GM19193 (cell line): ENCODE data around the gene KRTAP5-4.

Experiments
- POLR2A ChIP-seq: IDR thresholded peaks from 4 replicates; pipeline ENCODE4 v1.6.1; 2011; ENCODE audit not compliant: insufficient read depth, insufficient read length; ENCODE audit errors: extremely low read depth

The KRTAP5-4 gene, protein sequence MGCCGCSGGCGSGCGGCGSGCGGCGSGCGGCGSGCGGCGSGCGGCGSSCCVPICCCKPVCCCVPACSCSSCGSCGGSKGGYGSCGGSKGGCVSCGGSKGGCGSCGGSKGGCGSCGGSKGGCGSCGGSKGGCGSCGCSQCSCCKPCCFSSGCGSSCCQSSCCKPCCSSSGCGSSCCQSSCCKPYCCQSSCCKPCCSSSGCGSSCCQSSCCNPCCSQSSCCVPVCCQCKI

DNA sequence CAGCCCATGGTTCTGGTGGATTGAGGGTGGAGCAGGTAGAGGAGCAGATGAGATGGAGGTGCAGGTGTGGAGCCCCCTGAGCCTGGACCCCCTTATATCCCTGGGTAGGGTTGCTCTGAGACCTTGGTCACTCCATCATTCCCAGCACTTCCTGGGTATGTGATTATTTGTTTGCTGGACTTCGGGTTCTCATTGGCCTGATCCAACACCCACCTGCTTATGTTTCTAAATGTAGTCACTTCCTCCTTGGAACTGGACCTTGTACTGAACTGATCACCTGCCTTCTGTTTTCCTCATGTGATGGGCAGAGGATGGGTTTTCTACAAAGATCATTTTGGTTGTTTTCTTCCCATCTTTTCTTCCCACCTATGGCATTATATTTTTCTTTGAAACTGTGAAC is at the start of gene KRTAP5-4:
Gene KRTAP5-4, minus strand, starts transcription at position 53 of the 400 bp plus-strand sequence. Its CDS starts 45 bp downstream, at position 8.
- TF ChIP-seq POLR2A, result no peak

DNA sequence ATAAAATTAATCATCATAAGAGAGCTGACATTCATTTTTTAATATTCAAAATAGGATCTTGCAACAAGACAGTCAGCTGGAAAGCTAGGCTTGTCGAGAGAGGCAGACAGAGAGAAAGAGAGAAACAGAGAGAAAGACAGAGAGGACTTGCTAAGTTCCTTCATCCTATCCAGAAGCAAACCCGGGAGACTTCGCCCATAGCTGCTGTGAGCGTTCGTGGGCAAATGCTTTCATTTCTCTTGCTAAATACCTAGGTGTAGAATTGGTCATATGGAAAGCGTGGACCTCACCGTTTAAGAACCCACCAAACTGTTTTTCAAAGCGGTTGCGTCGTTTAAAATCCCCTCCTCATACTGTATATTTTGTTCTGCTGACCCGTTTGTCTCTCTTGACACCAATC is 49.7 kb upstream of the KRTAP5-4 start:
- no peak for TF ChIP-seq POLR2A

DNA sequence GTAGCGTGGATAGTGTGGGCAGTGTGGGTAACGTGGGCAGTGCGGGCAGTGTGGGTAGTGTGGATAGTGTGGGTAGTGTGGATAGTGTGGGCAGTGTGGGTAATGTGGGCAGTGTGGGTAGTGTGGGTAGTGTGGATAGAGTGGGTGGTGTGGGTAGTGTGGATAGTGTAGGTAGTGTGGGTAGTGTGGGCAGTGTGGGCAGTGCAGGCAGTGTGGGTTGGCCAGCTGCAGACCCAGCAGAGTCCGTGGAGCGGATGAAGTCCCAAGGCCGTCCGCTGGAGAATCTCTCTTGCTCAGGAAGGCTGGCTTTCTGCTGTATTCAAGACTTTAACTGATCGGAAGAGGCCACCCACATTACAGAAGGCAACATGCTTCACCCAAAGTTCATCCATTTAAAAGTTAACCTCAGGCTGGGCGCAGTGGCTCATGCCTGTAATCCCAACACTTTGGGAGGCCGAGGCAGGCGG is 49.0 kb upstream of the KRTAP5-4 start:
- no peak for TF ChIP-seq POLR2A

DNA sequence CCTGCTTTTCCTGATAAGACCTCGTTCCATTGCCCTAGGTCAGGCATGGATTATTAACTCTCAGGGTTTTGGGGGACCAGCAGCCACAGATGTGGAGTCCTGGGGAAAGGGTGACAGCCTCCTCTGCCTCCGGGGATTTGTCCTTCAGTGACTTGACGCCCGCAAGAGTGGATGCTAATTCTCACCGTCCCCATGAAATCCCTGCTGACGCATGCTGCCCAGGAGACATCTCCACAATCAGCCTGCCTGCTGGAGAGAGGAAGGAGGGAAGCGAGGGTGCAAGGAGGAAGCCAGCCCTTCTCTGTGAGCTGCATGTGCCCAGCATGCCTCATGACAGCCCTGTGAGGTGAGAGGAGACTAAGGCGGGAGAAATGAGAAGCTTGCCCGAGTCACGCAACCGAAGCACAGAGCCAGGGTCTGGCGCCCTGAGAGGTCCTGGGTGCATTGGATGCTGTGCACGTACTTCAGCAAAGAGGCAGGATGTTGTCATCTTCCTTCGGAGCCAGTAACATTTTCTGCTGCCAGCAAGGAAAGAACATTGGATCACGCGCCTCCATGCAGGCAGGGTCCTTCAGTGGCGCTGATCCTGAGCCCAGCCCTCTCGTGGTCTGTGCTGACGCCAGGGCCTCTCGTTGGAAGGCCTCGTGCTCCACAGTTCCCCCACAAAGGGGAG is 47.7 kb upstream of the KRTAP5-4 start:
- TF ChIP-seq POLR2A, result no peak

DNA sequence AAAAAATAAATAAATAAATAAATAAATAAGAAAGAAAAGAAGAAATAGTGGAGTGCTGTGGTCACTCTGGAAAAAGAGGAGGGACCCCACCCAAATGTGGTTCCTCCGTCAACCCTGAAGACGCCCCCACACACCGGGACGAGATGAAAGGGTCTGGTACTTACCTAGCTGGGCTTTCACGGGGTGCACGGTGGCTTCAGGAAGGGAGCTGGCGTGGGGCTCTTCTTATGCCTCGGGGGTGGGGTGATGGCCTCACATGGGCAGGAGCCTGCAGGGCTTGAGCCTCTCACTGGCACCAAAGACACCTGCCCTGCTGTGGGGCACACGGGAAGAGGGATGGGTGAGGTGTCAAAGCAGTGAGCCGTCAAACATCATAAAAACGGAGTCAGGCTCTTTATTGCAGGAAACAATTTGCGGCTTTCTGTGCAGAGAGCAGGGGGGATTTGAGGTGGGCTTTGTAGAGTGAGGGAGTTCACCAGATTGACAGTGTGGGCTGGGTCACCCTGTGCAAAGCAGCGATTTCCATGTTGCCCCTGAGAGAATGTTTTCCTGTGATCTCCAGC is 47.1 kb upstream of the KRTAP5-4 start:
- TF ChIP-seq POLR2A, result no peak

DNA sequence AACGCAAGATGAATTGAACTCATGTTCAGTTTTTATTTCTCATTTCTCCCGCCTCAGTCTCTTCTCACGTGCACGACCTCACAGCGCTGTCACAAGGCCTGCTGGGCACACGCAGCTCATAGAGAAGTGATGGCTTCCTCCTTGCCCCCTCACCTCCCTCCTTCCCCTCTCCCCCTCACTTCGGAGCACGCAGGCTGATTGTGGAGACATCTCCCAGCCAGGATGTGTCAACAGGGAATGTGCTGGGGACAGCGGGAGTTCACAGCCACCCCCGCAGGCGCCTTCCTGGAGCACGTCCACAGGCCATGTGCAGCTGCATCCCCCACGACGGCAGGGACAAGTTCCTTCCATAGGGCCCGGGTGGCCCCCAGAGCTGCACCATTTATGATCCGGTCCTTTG is 46.0 kb upstream of the KRTAP5-4 start:
- TF ChIP-seq POLR2A, result no peak

DNA sequence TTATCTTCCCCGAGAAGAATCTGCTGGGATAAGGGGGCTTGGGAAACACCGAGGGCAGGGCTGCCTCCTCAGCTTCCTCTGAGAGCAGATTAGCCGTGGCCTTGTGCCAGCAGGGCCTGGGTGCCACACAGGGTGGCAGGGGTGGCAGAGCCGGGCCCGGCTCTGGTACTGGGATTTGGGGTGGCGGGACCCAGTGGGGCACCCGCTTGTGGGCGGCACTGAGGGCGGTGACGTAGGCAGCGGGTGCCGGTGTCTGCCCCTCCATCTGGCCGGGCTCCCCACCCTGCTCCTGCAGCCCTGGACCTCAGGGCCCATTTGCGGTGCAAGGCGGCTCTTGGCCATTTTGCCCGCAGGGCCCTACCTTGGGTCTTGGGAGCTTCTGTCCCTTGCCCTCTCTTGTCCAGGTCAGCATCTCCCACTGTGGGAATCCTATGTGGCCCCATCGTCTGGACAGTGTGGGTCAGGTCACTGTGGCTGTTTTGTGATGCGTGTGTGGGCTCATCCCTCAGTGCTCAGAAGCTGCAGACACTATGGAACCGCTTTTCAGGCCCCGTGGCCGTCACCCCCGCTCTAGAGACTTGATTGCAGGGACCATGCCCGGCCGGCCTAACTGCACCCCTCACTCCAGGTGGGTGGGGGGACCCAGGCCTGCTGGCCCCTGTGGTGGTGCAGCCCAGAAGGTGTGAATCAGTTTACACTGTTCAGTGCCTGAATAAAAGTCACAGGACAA is 45.3 kb upstream of the KRTAP5-4 start:
- no peak for TF ChIP-seq POLR2A

DNA sequence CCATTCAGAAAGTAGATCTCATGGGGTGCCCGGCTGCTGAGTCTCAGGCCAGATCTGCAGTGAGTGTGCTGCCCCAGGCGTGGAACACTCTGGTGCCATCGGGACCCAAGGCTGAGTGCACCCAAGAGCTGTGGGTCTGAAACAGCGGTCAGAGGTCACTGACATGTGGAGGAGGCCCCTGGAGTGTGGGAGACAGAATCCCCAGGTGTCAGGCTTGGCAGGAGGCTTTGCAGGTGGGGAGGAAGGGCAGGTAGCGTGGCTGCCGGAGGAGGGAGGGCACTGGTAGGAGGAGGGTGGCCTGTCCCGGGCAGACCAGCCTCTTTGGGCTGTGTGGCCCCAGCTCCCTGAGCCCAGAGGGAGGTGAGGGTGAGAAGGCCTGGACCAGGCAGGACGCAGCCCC is 43.4 kb upstream of the KRTAP5-4 start:
- no peak for TF ChIP-seq POLR2A

DNA sequence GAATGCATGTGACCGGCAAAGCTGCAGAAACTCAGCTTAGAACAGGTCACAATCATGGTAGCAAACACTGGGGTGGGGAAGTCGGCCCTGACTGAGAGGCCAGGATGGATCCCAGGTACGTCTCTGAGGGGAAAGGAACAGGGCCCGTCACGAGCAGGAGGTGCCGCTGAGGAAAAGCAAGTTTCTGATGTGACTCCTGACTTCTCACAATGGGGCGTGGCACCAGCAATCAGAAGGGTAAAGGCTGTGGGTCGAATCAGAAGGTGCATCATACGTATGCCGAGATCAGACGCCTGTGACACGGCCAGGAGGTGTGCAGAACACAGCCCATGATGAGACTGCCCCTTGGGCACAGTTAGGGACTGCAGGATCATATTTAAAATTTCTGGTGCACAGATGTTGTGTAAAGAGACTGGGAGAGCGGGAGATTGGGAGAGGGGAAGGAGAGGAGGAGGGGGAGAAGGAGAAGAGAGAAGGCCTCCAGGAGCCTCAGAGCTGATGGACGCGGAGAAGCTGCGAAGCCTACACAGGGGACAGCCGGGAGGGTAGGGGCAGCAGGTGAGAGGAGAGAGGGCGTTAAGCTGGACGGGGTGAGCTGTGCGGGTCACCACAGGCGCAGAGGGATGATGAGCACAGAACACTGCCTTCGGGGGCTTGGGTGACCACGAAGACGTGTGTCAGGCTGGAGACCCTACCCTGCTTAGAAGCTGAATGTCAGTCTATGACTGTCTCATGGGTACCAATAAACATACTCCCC is 38.4 kb upstream of the KRTAP5-4 start:
- TF ChIP-seq POLR2A, result no peak

DNA sequence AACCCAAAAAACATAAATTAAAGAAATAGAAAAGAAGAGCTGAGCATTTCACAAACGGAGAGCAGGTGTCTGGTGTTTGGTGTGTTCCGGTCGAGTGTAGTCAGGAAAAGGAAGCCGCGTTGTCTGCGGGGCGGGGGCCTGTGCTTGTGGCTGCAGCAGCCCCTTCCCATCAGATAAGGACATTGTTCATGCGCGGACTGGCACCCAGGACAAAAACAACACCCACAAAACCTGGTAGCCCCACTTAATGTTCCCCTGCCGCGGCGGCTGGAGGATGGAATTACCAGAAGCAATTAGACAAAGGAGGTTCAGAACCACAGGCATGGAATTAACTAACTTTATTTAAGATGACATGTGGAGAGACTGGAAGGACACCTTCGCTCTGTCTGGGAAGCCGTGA is 37.6 kb upstream of the KRTAP5-4 start:
- TF ChIP-seq POLR2A, result no peak

DNA sequence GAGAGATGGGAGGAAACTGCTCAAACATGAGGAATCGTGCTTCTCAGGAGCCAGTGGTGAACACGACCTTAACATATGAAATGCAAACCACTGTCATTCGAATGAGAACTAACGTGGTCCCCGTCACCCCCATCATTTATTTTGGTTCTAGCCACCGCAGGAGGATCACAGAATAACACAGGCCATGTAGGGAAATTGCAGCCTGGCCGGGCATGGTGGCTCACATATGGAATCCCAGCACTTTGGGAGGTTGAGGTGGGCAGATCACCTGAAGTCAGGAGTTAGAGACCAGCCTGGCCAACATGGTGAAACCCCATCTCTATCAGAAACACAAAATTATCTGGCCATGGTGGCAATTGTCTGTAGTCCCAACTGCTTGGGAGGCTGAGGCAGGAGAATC is 34.7 kb upstream of the KRTAP5-4 start:
- TF ChIP-seq POLR2A, result no peak

DNA sequence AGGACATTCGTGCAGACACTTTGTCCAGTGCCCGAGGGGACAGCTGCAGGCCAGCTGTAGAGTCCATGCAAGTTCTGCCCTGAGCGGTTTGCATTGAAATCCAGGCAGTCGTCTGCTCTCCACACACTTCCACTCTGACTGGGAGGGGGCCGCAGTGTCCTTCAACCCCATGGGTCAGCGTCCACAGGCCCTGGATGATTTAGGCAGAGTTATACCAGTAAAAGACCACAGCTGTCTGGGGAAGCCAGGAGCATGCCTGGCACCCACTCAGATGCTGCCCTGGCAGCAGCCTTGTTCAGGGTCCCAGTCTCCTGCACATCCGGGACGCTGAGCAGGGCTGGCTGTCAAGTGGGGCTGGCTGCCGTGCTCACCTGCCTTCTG is 34.1 kb upstream of the KRTAP5-4 start:
- no peak for TF ChIP-seq POLR2A

DNA sequence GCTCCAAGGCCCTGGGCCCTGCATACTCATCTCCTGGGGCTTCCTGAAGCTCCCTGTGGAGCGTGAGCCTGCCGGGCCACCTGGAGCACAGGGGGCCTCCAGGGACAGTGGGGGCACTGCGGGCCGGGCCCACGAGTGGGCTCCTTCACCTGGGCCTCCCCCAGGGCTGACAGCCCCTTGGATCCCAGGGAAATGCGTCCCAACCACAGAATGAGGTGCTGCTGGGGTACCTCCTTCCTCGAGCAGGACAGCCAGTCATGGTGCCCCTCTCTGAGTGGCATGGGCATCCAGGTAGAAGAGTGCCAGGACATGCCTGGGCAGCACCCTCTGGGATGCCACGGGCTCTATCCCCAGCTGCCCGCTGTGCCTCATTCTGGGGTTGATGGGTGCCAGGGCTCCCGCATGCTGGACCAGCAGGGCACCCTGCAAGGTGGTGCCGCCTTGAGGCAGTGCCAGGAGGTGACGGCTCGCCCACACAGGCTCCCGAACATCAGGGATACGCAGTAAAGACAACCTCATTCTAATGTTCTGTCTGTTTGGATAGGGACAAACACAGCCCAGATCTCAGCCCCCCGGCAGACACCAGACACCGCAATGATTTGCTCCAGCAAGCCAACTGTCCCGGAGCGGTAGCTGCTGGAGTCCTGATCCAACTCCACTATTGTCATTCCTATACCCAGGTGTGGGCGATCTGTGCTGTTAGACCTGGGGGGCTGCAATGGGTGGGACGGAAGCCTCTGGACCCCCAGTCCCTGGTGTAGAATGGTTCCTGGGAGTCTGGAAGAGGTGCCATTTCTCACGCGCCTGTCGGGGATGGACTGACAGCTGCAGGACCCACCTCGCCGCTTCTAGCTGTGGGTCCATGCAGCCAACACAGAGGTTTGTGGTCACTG is 33.5 kb upstream of the KRTAP5-4 start:
- no peak for TF ChIP-seq POLR2A
